ENCODE measurements around the gene TANC1. TPM values are rescaled to one million over a fixed set of nuclear protein-coding genes. Genes with fewer than 3 reads are reported as not detected.

TANC1 gene
- total RNA-seq, 1 experiment from 2014 or later = 2.5 TPM

DNA sequence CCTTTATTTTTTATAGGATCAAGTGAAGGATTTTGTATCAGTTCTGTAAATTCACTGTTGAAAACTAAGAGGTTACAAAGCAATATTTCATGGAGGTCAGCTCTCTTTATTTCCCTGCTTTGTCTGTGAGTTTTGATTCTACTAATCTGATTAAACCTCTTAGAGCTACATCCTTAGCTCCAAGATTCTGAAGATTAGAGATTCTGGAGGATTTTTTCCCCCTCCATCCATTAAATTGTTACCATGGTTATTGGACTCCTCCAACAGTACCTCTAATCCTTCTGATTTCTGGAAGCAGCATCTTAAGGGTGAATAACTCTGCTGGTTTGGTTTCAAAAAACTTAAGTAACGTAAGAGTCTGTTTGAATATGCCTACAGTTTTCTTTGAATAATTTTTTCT is 110.0 kb downstream of the TANC1 start:
- Histone ChIP-seq H3K23ac (ENCODE audit: insufficient read length, low read depth, low read length) (no peak overlapping the region), H4K20me1 (ENCODE audit: control insufficient read depth, insufficient read depth, insufficient read length) (no peaks in the 10 kb centered on the region), H3K27me3 (ENCODE audit: insufficient read depth, low read length) (no peaks in the 10 kb centered on the region), H2AK5ac (ENCODE audit: insufficient read length, low read length) (no peak overlapping the region), H2AFZ (ENCODE audit: low read length) (no peak overlapping the region), H3K18ac (ENCODE audit: insufficient read length, low read depth, low read length) (no peak overlapping the region), H3K14ac (ENCODE audit: insufficient read depth, low read length) (no peak overlapping the region), H3K9ac (ENCODE audit: extremely low read depth, insufficient read length, low read length) (no peak overlapping the region), H3K4ac (ENCODE audit: low read depth, low read length) (no peak overlapping the region), H3K4me1 (ENCODE audit: insufficient read depth, low read length) (no peaks in the 10 kb centered on the region), H2BK15ac (ENCODE audit: low read depth, low read length) (no peak overlapping the region), H3K56ac (ENCODE audit: insufficient read length, low read depth, low read length) (no peak overlapping the region), H4K8ac (replicated peaks; ENCODE audit: insufficient read length, low read depth, low read length) (no peak overlapping the region), H3K9me3 (ENCODE audit: control insufficient read depth, low read depth, low read length) (no peaks in the 10 kb centered on the region), H2BK12ac (ENCODE audit: insufficient read length, low read depth, low read length) (no peak overlapping the region), H4K5ac (ENCODE audit: insufficient read length, low read depth, low read length) (no peak overlapping the region), H2BK20ac (ENCODE audit: low read depth, low read length, poor library complexity, severe bottlenecking) (no peak overlapping the region), H3K4me2 (ENCODE audit: insufficient read depth, insufficient read length, low read length) (no peak overlapping the region), H3K79me1 (ENCODE audit: insufficient read depth, low read depth, low read length, poor library complexity, severe bottlenecking) (no peaks in the 10 kb centered on the region), H3T11ph (ENCODE audit: low read length) (no peak overlapping the region), H2BK5ac (ENCODE audit: insufficient read length, low read length) (no peak overlapping the region), H3K23me2 (ENCODE audit: insufficient read length, low read depth, low read length, poor library complexity, severe bottlenecking) (no peaks in the 10 kb centered on the region), H2BK120ac (ENCODE audit: low read depth, low read length, poor library complexity, severe bottlenecking) (no peak overlapping the region), H4K91ac (ENCODE audit: insufficient read length, low read depth, low read length) (no peak overlapping the region), H3K79me2 (ENCODE audit: insufficient read depth, low read length) (no peaks in the 10 kb centered on the region), H3K27ac (ENCODE audit: insufficient read length, low read depth, low read length) (no peak overlapping the region)
- Mint-ChIP-seq H3K27me3 (ENCODE audit: low read depth) (no peaks in the 10 kb centered on the region), H3K27ac (no peak overlapping the region), H3K36me3 (ENCODE audit: insufficient read depth in 1 of 3, low read depth in 3 of 3) (no peaks in the 10 kb centered on the region), H3K9me3 (no peaks in the 10 kb centered on the region), H3K4me1 (peaks cover 0 to 11% of the 10 kb centered on the region in 2 experiments; a peak in 2 of 4 replicates), H3K4me3 (no peak overlapping the region)
- no CpG with 5 or more reads among the region's 1 CpG for WGBS (ENCODE audit: extremely low coverage, insufficient read length, low lambda C conversion rate)
- TF ChIP-seq, protein P1, sequence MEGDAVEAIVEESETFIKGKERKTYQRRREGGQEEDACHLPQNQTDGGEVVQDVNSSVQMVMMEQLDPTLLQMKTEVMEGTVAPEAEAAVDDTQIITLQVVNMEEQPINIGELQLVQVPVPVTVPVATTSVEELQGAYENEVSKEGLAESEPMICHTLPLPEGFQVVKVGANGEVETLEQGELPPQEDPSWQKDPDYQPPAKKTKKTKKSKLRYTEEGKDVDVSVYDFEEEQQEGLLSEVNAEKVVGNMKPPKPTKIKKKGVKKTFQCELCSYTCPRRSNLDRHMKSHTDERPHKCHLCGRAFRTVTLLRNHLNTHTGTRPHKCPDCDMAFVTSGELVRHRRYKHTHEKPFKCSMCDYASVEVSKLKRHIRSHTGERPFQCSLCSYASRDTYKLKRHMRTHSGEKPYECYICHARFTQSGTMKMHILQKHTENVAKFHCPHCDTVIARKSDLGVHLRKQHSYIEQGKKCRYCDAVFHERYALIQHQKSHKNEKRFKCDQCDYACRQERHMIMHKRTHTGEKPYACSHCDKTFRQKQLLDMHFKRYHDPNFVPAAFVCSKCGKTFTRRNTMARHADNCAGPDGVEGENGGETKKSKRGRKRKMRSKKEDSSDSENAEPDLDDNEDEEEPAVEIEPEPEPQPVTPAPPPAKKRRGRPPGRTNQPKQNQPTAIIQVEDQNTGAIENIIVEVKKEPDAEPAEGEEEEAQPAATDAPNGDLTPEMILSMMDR (conservative IDR thresholded peaks at IDR 0.05) = no peak
- DNase-seq = no peak
